ENCODE data around the gene TTLL6.

Gene TTLL6

GRCh38 chr17:48735062-48735351, 82.0 kb downstream of the TTLL6 start:
- DNase-seq: no peak

GRCh38 chr17:48734333-48735061, 82.5 kb downstream of the TTLL6 start:
- DNase-seq: no peak

GRCh38 chr17:48733632-48734328, 83.2 kb downstream of the TTLL6 start:
- no peak for DNase-seq

GRCh38 chr17:48732688-48733629, 84.1 kb downstream of the TTLL6 start:
- no peak for DNase-seq

- no peak for DNase-seq
These were observed 85.7 kb downstream of the TTLL6 start for GRCh38 chr17:48731355-48731754.

- no peak for DNase-seq
These were observed 86.8 kb downstream of the TTLL6 start for GRCh38 chr17:48730240-48730550.

GRCh38 chr17:48729335-48730239, 87.4 kb downstream of the TTLL6 start:
- DNase-seq: no peak

- DNase-seq: peak; percentile 68
These were observed 88.5 kb downstream of the TTLL6 start, which contains the start of gene HOXB13 for GRCh38 chr17:48728232-48729231. Gene HOXB13 (minus strand): TSS chr17:48728750. CDS start chr17:48728593, 157 bp downstream.

GRCh38 chr17:48727415-48728175, 89.4 kb downstream of the TTLL6 start:
- DNase-seq: no peak

- DNase-seq: no peak
These were observed 90.1 kb downstream of the TTLL6 start for GRCh38 chr17:48726916-48727286.

- no peak for DNase-seq
These were observed 90.7 kb downstream of the TTLL6 start for GRCh38 chr17:48726114-48726915.

GRCh38 chr17:48725288-48726064, 91.6 kb downstream of the TTLL6 start:
- no peak for DNase-seq

GRCh38 chr17:48725004-48725287, 92.1 kb downstream of the TTLL6 start:
- DNase-seq: no peak

GRCh38 chr17:48724251-48725003, 92.6 kb downstream of the TTLL6 start:
- peak; percentile 44 for DNase-seq

GRCh38 chr17:48723423-48724250, 93.4 kb downstream of the TTLL6 start:
- no peak for DNase-seq

GRCh38 chr17:48722915-48723422, 94.1 kb downstream of the TTLL6 start, which contains the start of gene PRAC2:
Gene PRAC2 (plus strand): TSS chr17:48723185. CDS start chr17:48724411, 1,226 bp downstream.
- no peak for DNase-seq

All from NCI-H2029 (cell line).